ENCODE results near the gene AMIGO2. TPM values are rescaled to one million over a fixed set of nuclear protein-coding genes. Genes with fewer than 3 reads are reported as not detected.
A peak's percentile ranks its signal among the peaks of the same experiment; 100 is the strongest.

AMIGO2 gene
- total RNA-seq, 6 experiments from 2014 or later: 0.88 to 4.3 (median 1.9) TPM

GRCh38 chr12:47098099-47098498 lies 18.3 kb upstream of the AMIGO2 start:
- no peak overlapping the region for H3K4me3 ChIP-seq
- WGBS (ENCODE audit: insufficient coverage, low coverage, low lambda C conversion rate, missing lambda C conversion rate): no CpG with 5 or more reads among the region's 6 CpGs
- no peaks in the 10 kb centered on the region for H3K27me3 ChIP-seq
- intact Hi-C loops (cut with DNase I): no loop called here
- no peak overlapping the region for H3K27ac ChIP-seq
- TF ChIP-seq POLR2A (IDR thresholded peaks at IDR 0.05): no peak
- TF ChIP-seq, protein P1, sequence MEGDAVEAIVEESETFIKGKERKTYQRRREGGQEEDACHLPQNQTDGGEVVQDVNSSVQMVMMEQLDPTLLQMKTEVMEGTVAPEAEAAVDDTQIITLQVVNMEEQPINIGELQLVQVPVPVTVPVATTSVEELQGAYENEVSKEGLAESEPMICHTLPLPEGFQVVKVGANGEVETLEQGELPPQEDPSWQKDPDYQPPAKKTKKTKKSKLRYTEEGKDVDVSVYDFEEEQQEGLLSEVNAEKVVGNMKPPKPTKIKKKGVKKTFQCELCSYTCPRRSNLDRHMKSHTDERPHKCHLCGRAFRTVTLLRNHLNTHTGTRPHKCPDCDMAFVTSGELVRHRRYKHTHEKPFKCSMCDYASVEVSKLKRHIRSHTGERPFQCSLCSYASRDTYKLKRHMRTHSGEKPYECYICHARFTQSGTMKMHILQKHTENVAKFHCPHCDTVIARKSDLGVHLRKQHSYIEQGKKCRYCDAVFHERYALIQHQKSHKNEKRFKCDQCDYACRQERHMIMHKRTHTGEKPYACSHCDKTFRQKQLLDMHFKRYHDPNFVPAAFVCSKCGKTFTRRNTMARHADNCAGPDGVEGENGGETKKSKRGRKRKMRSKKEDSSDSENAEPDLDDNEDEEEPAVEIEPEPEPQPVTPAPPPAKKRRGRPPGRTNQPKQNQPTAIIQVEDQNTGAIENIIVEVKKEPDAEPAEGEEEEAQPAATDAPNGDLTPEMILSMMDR (IDR thresholded peaks at IDR 0.05): no peak
- no peaks in the 10 kb centered on the region for H3K36me3 ChIP-seq
- no peaks in the 10 kb centered on the region for H3K9me3 ChIP-seq
- ATAC-seq: no peak
- no peaks in the 10 kb centered on the region for H3K4me1 ChIP-seq
- DNase-seq: no peak

DNA sequence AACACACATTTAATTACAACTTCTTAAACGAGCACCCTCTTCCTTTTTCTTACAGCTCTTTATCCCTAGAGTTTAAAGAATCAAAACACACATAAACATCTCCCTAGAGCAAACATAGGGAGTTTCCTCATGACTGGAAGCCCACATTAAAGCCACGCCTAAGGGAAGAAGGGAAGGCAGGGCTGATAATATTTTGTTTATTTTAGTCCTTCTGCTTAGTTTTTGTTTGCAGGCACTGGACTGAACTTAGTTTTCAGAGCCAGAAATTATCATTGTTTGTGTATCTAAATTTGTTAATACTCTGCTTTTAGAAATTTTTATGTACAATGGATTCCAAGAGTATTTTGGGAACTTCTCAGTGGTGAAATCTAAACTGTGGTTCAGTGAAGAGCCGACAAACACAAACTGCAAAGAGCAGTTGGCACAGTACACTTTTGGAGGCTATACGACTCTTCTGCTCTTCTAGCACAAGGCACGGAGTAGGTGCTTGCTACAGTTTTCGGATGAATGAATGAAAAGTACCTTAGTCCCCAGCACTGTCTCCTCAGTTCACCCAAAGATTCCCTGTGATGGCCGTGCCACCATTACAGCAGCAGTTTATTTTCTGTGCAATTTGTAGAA lies 17.6 kb upstream of the AMIGO2 start:
- no peaks in the 10 kb centered on the region for H3K4me1 ChIP-seq
- TF ChIP-seq, protein P1 (IDR thresholded peaks at IDR 0.05): no peak
- no peak for TF ChIP-seq POLR2A (IDR thresholded peaks at IDR 0.05)
- no peaks in the 10 kb centered on the region for H3K9me3 ChIP-seq
- WGBS (ENCODE audit: insufficient coverage, low coverage, low lambda C conversion rate, missing lambda C conversion rate): 61% methylated on average over 6 of the region's 7 CpGs
- ATAC-seq (peak in 3 of 4 donors; percentile 46 to 89 (median 49)), DNase-seq (no peak)
- H3K4me3 ChIP-seq: no peak overlapping the region
- intact Hi-C loops (cut with DNase I): no loop called here
- H3K27me3 ChIP-seq: no peaks in the 10 kb centered on the region
- H3K36me3 ChIP-seq: no peaks in the 10 kb centered on the region
- no peak overlapping the region for H3K27ac ChIP-seq

GRCh38 chr12:47095446-47096236 lies 15.9 kb upstream of the AMIGO2 start:
- Histone ChIP-seq H3K27ac (no peak overlapping the region), H3K27me3 (no peaks in the 10 kb centered on the region), H3K4me3 (no peak overlapping the region), H3K36me3 (no peaks in the 10 kb centered on the region), H3K4me1 (no peaks in the 10 kb centered on the region), H3K9me3 (no peaks in the 10 kb centered on the region)
- DNase-seq: no peak
- TF ChIP-seq, protein P1 (IDR thresholded peaks at IDR 0.05): no peak
- no peak for TF ChIP-seq POLR2A (IDR thresholded peaks at IDR 0.05)
- ATAC-seq: no peak
- 84% methylated on average over 3 of the region's 3 CpGs for WGBS (ENCODE audit: insufficient coverage, low coverage, low lambda C conversion rate, missing lambda C conversion rate)
- intact Hi-C loops (cut with DNase I): no loop called here

DNA sequence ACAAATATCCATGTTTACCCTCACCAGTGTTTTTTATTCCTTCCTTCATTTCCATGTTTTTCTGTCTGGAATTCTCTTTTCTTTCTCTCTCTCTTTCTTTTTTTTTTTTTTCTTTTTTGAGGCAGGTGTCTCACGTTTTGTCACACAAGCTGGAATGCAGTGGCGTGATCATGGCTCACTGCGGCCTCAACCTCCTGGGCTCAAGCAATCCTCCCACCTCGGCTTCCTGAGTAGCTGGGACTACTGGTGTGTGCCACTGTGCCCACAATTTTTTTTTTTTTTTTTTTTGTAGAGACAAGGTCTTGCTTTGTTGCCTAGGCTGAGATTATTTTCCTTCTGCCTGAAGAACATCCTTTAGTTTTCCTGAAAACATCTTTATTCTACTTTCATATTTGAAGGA lies 15.0 kb upstream of the AMIGO2 start:
- intact Hi-C loops (cut with DNase I): no loop called here
- DNase-seq (no peak), ATAC-seq (no peak)
- Histone ChIP-seq H3K9me3 (no peaks in the 10 kb centered on the region), H3K36me3 (no peaks in the 10 kb centered on the region), H3K4me1 (no peaks in the 10 kb centered on the region), H3K27ac (no peak overlapping the region), H3K27me3 (no peaks in the 10 kb centered on the region), H3K4me3 (no peak overlapping the region)
- 90% methylated on average over 4 of the region's 4 CpGs for WGBS (ENCODE audit: insufficient coverage, low coverage, low lambda C conversion rate, missing lambda C conversion rate)
- no peak for TF ChIP-seq POLR2A (IDR thresholded peaks at IDR 0.05)
- TF ChIP-seq, protein P1 (IDR thresholded peaks at IDR 0.05): no peak
